ENCODE results near the gene KCNH6.
A peak's percentile ranks its signal among the peaks of the same experiment; 100 is the strongest.

Gene KCNH6

DNA sequence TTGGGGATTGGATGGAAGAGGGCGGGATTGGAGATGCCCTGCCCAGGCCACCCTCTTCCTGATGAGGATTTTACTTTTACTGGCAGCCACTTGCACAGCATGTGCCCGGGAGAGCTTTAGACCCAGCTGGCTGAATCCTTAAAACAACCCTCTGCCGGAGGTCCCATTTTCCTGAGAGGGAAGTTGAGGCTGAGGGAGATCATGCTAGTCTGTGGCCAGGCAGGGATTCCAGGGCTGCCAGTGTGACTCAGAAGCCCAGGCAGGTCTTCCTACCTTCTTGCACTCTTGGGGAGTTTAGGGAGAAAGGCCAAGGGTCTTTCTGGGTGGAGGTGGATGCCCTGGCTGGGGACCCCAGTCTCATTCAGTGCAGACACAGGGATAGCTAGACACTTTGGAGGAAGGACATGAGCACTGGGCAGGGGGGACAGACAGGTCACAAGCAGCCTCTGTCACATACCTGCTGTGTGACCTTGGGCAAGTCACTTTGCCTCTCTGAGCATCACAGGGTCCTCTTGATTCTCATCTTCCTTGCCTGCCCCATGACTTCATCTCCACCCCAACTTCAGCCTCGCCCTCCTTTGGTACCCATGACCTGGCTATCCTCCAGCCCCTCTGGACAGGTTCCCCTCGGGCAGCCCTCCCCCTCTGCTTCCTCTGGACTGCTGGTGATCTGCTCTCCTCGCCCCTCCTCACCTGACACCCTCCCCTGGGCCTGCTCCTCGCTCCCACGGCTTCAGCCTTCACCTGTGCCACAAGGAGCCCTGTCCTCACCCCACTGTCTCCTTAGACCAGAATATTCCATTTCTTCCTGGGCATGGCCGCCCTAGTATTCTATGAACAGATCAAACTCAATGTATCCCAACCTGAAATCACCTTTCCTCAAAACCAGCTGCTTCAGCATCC, 15.8 kb downstream of the KCNH6 start:
- no peak for TF ChIP-seq TEAD4 (IDR thresholded peaks at IDR 0.05)
- TF ChIP-seq, protein P1, sequence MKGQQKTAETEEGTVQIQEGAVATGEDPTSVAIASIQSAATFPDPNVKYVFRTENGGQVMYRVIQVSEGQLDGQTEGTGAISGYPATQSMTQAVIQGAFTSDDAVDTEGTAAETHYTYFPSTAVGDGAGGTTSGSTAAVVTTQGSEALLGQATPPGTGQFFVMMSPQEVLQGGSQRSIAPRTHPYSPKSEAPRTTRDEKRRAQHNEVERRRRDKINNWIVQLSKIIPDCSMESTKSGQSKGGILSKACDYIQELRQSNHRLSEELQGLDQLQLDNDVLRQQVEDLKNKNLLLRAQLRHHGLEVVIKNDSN (IDR thresholded peaks at IDR 0.05), result no peak
- no peak for TF ChIP-seq CREB1 (IDR thresholded peaks at IDR 0.05; ENCODE audit: low read depth)
- no peak for TF ChIP-seq FOXM1 (IDR thresholded peaks at IDR 0.05; ENCODE audit: borderline replicate concordance, low read depth)
- TF ChIP-seq, protein P2, sequence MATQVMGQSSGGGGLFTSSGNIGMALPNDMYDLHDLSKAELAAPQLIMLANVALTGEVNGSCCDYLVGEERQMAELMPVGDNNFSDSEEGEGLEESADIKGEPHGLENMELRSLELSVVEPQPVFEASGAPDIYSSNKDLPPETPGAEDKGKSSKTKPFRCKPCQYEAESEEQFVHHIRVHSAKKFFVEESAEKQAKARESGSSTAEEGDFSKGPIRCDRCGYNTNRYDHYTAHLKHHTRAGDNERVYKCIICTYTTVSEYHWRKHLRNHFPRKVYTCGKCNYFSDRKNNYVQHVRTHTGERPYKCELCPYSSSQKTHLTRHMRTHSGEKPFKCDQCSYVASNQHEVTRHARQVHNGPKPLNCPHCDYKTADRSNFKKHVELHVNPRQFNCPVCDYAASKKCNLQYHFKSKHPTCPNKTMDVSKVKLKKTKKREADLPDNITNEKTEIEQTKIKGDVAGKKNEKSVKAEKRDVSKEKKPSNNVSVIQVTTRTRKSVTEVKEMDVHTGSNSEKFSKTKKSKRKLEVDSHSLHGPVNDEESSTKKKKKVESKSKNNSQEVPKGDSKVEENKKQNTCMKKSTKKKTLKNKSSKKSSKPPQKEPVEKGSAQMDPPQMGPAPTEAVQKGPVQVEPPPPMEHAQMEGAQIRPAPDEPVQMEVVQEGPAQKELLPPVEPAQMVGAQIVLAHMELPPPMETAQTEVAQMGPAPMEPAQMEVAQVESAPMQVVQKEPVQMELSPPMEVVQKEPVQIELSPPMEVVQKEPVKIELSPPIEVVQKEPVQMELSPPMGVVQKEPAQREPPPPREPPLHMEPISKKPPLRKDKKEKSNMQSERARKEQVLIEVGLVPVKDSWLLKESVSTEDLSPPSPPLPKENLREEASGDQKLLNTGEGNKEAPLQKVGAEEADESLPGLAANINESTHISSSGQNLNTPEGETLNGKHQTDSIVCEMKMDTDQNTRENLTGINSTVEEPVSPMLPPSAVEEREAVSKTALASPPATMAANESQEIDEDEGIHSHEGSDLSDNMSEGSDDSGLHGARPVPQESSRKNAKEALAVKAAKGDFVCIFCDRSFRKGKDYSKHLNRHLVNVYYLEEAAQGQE (IDR thresholded peaks at IDR 0.05; ENCODE audit: low read depth), result no peak
- no peak for TF ChIP-seq RAD21 (IDR thresholded peaks at IDR 0.05; ENCODE audit: low read depth)
- no peak for TF ChIP-seq CEBPB (IDR thresholded peaks at IDR 0.05)
- TF ChIP-seq, protein P3, sequence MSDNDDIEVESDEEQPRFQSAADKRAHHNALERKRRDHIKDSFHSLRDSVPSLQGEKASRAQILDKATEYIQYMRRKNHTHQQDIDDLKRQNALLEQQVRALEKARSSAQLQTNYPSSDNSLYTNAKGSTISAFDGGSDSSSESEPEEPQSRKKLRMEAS (IDR thresholded peaks at IDR 0.05), result no peak
- TF ChIP-seq EGR1 (IDR thresholded peaks at IDR 0.05), result no peak
- no peak for TF ChIP-seq TAF1 (IDR thresholded peaks at IDR 0.05; ENCODE audit: low read depth)

- TF ChIP-seq RAD21 (IDR thresholded peaks at IDR 0.05; ENCODE audit: low read depth) (no peak), NFIC (IDR thresholded peaks at IDR 0.05) (no peak)
Observed at GRCh38 chr17:63540590-63540989, 17.4 kb downstream of the KCNH6 start.

DNA sequence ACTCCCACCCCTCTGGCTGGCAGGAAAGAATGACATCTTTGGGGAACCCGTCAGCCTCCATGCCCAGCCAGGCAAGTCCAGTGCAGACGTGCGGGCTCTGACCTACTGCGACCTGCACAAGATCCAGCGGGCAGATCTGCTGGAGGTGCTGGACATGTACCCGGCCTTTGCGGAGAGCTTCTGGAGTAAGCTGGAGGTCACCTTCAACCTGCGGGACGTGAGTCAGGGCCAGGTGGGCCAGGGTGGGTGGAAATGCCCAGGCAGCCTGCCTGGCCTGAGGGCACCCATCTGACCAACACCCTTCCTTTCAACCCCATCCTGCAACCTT, 19.0 kb downstream of the KCNH6 start:
- no peak for TF ChIP-seq YY1 (IDR thresholded peaks at IDR 0.05; ENCODE audit: low read depth)
- TF ChIP-seq, protein P2 (IDR thresholded peaks at IDR 0.05; ENCODE audit: low read depth), result no peak
- TF ChIP-seq ZBTB7A (IDR thresholded peaks at IDR 0.05; ENCODE audit: low read depth), result no peak
- no peak for TF ChIP-seq RAD21 (IDR thresholded peaks at IDR 0.05; ENCODE audit: low read depth)
- TF ChIP-seq NFIC (IDR thresholded peaks at IDR 0.05), result no peak
- TF ChIP-seq, protein P3 (IDR thresholded peaks at IDR 0.05), result no peak
- no peak for TF ChIP-seq CREB1 (IDR thresholded peaks at IDR 0.05; ENCODE audit: low read depth)
- TF ChIP-seq TCF12 (IDR thresholded peaks at IDR 0.05; ENCODE audit: low read depth), result no peak
- no peak for TF ChIP-seq EP300 (IDR thresholded peaks at IDR 0.05; ENCODE audit: borderline replicate concordance)
- TF ChIP-seq EGR1 (IDR thresholded peaks at IDR 0.05), result no peak
- no peak for TF ChIP-seq TAF1 (IDR thresholded peaks at IDR 0.05; ENCODE audit: low read depth)
- no peak for TF ChIP-seq CEBPB (IDR thresholded peaks at IDR 0.05)

- TF ChIP-seq ZBTB7A (IDR thresholded peaks at IDR 0.05; ENCODE audit: low read depth), result 0 out of 2 replicates have a peak, but pooled peaks have one; percentile 25
- TF ChIP-seq FOXM1 (IDR thresholded peaks at IDR 0.05; ENCODE audit: borderline replicate concordance, low read depth), result no peak
Observed at GRCh38 chr17:63542942-63543821, 20.0 kb downstream of the KCNH6 start.

DNA sequence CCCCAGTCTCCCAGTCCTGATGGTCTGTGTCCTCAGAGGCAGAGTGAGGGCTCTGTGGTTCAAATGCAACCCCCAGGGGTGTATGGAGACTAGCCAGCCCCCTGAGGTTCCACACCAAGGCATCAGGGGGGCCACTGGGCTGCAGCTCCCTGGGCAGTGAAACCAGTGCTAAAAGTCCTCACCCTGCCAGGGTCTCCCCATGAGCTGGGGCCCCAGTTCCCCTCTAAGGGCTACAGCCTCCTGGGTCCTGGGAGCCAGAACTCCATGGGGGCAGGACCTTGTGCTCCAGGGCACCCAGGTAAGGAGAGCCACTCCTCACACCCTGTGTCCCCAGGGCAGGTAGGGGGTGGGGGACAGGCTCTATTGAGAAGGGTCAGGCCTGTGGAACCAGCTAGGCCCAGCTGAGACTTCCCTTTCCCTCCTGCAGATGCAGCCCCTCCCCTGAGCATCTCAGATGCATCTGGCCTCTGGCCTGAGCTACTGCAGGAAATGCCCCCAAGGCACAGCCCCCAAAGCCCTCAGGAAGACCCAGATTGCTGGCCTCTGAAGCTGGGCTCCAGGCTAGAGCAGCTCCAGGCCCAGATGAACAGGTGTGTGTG, 20.8 kb downstream of the KCNH6 start:
- TF ChIP-seq, protein P2 (IDR thresholded peaks at IDR 0.05; ENCODE audit: low read depth), result no peak
- TF ChIP-seq TCF12 (IDR thresholded peaks at IDR 0.05; ENCODE audit: low read depth), result no peak
- TF ChIP-seq CREB1 (IDR thresholded peaks at IDR 0.05; ENCODE audit: low read depth), result no peak
- no peak for TF ChIP-seq NFIC (IDR thresholded peaks at IDR 0.05)
- no peak for TF ChIP-seq TAF1 (IDR thresholded peaks at IDR 0.05; ENCODE audit: low read depth)
- TF ChIP-seq TEAD4 (IDR thresholded peaks at IDR 0.05), result no peak
- TF ChIP-seq CEBPB (IDR thresholded peaks at IDR 0.05), result no peak
- TF ChIP-seq FOXM1 (IDR thresholded peaks at IDR 0.05; ENCODE audit: borderline replicate concordance, low read depth), result no peak
- TF ChIP-seq EGR1 (IDR thresholded peaks at IDR 0.05), result no peak
- TF ChIP-seq, protein P1 (IDR thresholded peaks at IDR 0.05), result no peak
- TF ChIP-seq, protein P3 (IDR thresholded peaks at IDR 0.05), result no peak
